GM18499 (cell line): ENCODE data around the gene KLF8.

Source experiments
- ATAC-seq: cut with Tn5 transposase; IDR thresholded peaks from one replicate; pipeline ENCODE4 v1.9.1; 2021; ENCODE audit warnings: moderate number of reproducible peaks; ENCODE audit not compliant: insufficient read depth, unreplicated experiment

KLF8 gene

DNA sequence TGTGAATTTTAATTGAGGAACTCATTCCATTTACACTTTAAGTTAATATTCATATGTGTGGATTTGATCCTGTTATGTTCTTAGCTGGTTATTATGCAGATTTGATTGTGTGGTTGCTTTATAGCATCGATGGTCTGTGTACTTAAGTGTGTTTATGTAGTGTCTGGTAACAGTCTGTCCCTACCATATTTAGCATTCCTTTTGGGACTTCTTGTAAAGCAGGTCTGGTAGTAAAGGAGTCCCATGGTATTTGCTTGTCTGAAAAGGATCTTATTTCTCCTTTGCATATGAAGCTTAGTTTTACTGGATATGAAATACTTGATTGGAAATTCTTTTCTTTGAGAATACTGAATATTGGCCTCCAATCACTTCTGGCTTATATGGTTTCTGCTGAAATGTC, 76.6 kb downstream of the KLF8 start:
- no peak for ATAC-seq

DNA sequence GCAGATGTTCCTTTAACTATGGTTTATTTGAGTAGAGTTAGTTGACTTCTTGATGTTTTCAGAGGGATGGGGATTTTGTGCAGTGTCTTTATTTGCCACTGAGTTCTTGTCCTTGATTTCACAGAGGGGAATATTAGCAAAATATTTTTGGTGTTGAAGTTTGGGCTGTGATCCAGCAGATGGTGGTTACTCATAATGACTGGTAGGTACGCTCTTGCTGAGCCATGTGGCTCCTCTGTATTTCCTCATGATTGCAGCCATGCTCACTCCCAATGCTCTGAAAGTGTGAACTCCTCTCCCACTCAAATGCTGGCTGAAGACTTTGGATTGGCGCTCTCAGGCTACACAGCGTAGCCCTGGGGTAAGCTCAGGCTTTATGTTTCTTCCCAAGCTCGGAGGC, 77.7 kb downstream of the KLF8 start:
- ATAC-seq: no peak

DNA sequence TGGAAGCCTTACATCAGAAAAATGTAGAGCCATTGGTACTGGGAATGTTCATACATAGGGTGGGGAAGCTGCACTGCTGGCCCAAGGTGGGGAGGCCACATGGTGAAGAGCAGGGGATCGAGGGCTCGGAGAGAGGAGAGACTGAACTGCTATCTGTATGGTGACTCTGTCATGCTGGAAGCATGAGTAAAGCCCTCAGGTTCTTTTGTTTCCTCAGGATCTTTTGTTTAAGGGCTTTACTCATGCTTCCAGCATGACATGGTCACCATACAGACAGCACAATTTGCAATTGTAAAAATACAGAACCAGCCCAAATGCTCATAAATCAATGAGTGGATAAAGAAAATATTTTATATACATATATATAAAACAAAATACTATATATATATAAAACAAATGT, 78.4 kb downstream of the KLF8 start:
- ATAC-seq: no peak

DNA sequence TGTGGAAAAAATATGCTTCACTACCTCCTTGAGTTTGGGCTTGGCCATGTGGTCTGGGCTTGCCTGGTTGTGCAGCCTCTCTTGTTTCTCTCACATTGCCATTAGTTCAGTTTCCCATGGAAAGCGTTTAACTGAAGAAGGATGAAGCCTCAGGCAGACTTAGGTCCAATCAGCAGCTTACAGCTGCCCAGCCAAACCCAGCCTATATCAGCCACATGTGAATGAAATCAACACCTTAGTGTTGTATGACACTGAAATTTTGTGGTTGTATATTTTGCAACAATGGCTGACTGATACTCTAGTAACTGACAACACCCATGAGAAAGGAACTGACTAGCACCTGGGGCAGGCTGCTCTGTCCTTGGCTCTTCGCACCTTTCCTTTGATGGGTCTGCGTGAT, 81.2 kb downstream of the KLF8 start:
- ATAC-seq: no peak

DNA sequence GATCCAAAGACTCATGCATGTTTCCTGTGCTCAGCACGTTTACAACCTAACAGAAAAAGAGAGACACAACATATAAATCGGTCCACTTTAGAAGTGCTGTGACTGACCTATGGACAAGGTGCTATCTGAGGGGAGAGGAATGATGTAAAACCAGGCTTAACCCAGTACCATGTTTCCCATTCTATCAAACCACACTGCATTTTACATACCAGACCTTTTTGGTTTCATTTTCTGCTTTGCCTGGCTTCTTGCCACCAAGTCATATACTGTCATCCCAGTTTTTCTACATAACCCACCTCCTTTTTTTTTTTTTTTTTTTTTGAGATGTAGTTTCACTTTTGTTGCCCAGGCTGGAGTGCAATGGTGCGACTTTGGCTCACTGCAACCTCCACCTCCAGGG, 82.2 kb downstream of the KLF8 start:
- ATAC-seq: no peak

DNA sequence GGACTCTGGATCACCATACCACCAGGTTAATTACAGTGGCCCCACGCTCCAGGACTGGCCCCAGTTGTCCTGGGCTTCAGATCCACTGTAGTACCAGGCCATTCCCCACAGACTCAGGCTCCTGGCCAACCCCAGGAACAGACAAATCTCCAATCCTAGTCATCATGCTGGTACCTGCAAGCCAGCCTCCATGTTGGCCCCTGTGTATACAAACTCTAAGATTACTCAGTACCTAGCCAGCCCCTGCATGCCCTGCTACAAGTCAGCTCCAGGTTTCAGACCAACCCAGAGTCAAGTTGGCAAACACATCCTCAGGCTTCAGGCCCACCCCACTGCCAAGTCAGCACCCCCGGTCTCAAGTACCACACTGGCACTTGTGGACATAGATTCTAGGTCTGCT, 85.9 kb downstream of the KLF8 start:
- no peak for ATAC-seq

DNA sequence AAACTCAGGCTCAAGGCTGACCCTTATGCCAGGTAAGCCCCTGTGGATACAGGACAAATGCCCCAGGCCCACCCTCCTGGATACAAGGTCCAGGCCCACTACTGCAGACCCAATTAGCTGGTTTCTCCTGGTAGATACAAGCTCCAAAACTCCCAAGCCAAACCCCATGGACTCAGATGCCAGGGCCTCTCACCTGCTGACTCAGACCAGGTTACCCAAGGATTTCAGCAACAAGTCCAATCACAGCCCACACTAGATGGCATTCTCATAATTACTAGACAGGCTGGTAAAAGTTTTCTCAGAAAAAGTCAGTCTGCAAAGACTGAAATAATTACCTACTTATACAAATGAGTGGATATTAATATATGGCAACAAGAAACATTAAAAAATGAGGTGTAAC, 87.0 kb downstream of the KLF8 start:
- no peak for ATAC-seq
